Measurements from ENCODE around the gene SLX9.

DNA sequence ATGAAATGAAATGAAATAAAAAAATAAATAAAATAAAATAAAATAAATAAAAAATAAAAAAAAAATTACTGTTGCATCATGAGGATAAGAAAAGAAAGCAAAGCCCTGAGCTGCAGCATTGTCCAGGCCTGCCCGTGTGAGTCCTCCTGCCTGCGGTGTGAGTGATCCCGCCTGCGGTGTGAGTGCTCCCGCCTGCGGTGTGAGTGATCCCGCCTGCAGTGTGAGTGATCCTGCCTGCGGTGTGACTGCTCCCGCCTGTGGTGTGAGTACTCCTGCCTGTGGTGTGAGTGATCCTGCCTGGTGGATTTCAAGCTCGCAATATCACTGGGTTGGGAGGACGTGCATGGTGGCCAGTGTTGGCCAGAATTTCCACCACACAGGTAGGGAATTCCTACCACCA is 44.0 kb upstream of the SLX9 start:
- TF ChIP-seq, protein P1, sequence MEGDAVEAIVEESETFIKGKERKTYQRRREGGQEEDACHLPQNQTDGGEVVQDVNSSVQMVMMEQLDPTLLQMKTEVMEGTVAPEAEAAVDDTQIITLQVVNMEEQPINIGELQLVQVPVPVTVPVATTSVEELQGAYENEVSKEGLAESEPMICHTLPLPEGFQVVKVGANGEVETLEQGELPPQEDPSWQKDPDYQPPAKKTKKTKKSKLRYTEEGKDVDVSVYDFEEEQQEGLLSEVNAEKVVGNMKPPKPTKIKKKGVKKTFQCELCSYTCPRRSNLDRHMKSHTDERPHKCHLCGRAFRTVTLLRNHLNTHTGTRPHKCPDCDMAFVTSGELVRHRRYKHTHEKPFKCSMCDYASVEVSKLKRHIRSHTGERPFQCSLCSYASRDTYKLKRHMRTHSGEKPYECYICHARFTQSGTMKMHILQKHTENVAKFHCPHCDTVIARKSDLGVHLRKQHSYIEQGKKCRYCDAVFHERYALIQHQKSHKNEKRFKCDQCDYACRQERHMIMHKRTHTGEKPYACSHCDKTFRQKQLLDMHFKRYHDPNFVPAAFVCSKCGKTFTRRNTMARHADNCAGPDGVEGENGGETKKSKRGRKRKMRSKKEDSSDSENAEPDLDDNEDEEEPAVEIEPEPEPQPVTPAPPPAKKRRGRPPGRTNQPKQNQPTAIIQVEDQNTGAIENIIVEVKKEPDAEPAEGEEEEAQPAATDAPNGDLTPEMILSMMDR (IDR thresholded peaks at IDR 0.05; ENCODE audit: insufficient read depth, low read depth, low read length) = no peak
- no peak for TF ChIP-seq EZH2 (IDR thresholded peaks at IDR 0.05; ENCODE audit: insufficient read depth, low read length)

Data from astrocyte (in vitro differentiated cells and primary cell).